Measurements from ENCODE around the gene FERMT3. TPM values are rescaled to one million over a fixed set of nuclear protein-coding genes. Genes with fewer than 3 reads are reported as not detected.

FERMT3 gene
- total RNA-seq, 2 experiments from 2014 or later = 220 to 223 TPM

DNA sequence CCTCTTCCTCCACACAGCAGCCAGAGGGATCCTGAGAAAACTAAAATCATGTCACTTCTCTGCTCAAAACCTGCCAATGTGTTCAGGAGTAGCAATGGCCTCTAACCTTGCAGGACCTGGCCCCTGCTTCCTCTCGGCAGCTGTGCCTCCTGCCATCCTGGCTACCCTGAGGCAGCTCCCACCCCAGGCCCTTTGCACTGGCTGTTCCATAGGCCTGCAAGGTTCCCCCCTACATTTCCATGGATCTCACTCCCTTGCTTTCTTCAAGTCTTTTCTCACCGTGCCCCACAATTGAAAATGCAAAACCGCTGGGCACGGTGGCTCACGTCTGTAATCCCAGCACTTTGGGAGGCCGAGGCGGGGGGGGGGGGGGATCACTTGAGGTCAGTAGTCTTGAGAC is 22.6 kb upstream of the FERMT3 start:
- CTCF ChIA-PET = interaction anchor here (0.7 to 7.1 kb wide), 2 partner anchors 22 to 25 kb away, joined by 4 to 54 read pairs; partner anchors contain the start of gene FERMT3
- POLR2A ChIA-PET = interaction anchor here (0.7 to 2.5 kb wide), 3 partner anchors 17 to 52 kb away, joined by 4 to 20 read pairs (median 6); partner anchors contain the start of gene MACROD1

DNA sequence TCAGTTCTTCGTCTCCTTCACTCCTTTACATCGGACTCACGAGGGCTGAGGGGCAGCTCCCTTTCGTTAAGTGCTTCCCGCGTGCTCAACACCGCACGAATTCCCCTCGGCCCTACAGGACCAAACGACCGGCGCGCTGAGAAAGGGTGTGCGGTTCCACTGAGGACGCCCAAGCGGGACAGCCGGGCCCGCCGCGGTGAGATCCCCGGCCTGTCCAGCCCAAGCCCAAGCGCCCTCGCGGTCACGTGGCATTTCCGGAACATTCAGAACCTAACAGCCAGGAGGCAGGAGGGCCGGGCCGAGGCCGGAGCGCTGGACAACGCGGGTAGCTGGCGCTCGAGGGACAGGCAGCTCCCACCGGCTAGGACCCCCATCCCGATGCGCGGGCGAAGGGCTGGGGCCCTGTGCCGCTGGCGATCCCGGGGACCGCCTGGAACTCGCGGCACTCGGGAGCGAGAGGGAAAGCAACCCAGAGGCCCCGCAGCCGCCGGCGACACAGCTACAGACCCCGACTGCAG is 21.3 kb upstream of the FERMT3 start:
- POLR2A ChIA-PET = interaction anchor here (0.5 to 5.8 kb wide), 21 partner anchors 14 to 1136 kb away, joined by 3 to 106 read pairs (median 4); partner anchors contain the start of genes ESRRA, FERMT3, MACROD1 and PPP1R14B
- CTCF ChIA-PET = interaction anchor here (0.7 to 7.1 kb wide), 11 partner anchors 21 to 184 kb away, joined by 3 to 54 read pairs (median 4); partner anchors contain the start of genes FERMT3 and RPS6KA4

DNA sequence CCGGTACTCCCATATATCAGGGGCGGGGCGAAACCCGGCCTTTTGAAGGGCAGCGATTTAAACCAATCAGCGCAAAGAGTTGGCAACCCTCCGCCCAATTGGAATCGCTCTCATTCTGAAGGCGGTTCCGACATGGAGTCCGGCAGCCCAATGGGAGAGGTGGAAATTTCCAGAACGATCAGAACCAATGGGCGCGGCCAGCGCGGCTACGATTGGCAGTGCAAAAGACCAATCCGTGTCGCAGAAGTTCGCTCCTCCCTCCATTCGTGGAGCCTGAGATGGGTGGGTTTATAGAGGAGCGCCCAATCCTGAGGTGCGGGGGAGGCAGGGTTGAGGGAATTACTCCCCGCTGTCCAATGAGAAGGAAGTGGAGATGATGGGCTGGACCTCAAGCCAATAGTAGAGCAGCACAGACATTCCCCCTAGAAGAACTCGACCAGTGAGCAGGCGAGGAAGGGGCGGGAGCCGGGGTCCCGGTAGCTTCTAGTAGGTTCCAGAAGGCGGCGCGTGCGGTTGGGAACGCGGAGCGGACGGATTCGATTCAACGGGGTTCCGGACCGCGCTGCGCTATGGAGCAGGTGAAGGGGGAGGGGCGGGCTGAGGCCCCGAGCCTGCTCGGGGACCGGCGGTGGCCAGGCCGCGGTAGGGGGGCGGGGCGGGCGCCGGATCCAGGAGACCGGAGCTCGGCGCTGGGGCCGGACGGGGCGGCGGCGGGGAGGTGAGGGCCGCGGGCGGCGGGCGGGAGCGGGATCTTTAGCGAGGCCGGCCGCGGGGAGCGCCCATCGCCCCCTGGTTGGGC is 20.6 kb upstream of the FERMT3 start, which contains the start of gene STIP1:
Gene STIP1 (plus strand): TSS at position 479 of the 799 bp plus-strand sequence. CDS start 91 bp downstream, at position 570.
- ChIA-PET CTCF (interaction anchor here (1.0 to 7.1 kb wide), 9 partner anchors 20 to 185 kb away, joined by 3 to 54 read pairs (median 4); partner anchors contain the start of genes FERMT3, MACROD1 and RPS6KA4), POLR2A (interaction anchor here (0.5 to 5.8 kb wide), 14 partner anchors 14 to 365 kb away, joined by 3 to 106 read pairs (median 4); partner anchors contain the start of genes ESRRA, FERMT3, MACROD1 and PPP1R14B)

DNA sequence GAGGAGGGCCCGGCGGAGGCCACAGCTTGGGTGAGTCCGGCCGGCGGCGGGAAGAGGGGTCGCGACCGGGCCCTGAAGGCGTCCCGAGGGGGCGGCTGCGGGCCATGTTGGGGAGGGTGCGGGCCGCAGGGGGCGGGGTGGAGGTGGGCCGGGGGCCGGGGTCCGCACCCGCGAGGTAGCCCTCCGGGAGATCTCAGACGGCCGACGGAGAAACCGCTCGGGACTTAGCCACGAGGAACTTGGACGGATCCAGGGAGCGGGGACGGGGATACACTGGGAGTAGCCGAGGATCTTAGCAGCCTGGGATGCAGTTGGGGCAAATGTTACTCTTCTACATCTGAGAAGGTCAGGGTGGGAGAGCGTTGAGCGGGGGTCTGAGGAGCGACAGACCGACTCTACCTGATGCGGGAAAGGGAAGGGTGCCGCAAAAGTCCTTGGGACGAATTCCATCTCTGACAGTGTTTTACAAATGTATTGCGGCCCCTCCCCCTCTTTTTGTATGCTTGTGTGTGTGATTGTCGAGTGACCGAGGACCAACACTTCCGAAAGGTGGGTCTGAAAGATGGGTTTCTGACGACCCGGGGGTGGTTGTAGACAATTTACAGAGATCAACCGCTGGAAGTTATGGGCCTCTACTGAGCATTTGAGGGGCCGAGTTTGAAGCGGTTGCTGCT is 19.9 kb upstream of the FERMT3 start:
- ChIA-PET CTCF (interaction anchor here (1.0 to 7.1 kb wide), 8 partner anchors 14 to 172 kb away, joined by 3 to 54 read pairs (median 4); partner anchors contain the start of genes FERMT3, MACROD1 and RPS6KA4), POLR2A (interaction anchor here (1.0 to 5.8 kb wide), 9 partner anchors 13 to 131 kb away, joined by 3 to 106 read pairs (median 4); partner anchors contain the start of genes FERMT3, MACROD1, NUDT22 and PRDX5)

DNA sequence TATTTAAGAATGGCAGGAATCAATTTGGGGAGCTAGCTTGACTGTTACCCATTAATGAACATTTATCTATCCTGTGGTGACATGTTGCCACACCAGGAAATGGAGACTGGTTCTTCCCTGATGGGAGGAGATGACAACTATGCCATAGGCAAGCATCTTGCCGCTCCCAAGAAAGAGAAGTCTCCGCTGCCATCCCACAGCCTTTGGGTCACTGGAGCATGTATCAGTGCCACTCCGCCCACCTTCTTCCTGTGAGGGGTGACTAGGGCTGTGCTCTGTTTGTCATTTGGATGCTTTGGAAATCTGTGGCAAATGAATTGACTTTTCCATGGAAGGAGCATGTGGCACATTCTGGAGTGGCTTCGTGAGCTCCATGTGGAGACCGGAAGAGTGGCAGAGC is 14.1 kb upstream of the FERMT3 start:
- ChIA-PET POLR2A (no interaction called here), CTCF (interaction anchor here (1.0 kb wide), 1 partner anchor 12 kb away, joined by 3 read pairs; no protein-coding TSS in a partner anchor)

DNA sequence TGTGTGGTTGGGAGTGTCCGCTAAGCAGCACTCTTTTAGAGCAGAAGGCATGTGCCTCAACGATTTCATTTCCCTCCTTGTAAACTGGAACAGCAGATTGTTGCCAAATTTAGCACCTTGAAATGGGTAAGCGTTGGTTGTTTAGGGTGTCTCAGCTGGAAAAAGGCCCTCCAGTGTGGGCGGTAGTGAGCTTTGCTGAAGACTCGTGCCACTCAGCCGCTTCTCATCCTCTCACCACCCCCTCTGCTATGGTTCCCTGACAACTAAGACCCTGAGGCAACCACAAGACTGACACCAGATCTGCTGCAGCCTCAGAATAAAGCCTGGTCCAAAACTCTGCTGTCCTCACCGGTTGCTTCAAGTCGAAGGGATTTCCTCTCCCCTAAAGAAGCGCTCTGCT is 9.9 kb upstream of the FERMT3 start:
- POLR2A ChIA-PET = no interaction called here
- CTCF ChIA-PET = interaction anchor here (1.1 to 1.2 kb wide), 2 partner anchors 9 to 105 kb away, joined by 3 read pairs; no protein-coding TSS in a partner anchor

DNA sequence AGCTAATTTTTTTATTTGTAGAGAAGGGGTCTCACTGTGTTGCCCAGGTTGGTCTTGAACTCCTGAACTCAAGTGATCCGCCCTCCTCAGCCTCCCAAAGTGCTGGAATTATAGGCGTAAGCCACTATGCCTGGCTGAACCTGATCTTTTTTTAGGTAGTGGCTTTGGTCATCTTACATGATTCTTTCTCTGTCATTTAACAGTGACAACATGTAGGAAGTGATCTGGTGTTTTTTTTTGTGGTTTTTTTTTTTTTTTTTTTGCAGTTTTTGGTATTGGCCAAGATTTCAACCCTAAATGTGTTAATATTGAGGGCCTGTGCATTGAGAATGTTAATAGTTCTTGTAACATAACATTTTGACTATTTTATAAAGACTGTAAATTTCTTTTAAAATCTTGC is 8.0 kb upstream of the FERMT3 start:
- ChIA-PET CTCF (no interaction called here), POLR2A (no interaction called here)

DNA sequence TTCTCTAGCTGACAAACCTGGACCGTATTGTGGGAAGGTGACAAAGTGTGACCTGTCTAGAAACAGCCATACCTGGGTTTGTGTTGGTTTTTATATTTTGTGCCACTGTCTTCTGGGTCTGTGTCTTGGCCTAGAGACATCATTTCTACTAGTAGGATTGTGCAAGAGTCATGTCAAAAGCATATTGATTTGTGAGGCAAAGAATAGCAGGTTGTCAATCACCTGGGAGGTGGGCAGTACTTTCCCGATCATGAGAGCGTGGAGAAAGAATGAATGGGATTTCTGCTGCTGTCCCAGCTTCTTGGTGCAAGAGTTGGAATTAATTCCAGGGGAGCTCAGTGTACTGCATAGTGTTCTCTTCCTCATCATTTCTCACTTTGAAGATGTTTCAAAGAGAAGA is 5.0 kb upstream of the FERMT3 start:
- CTCF ChIA-PET = interaction anchor here (2.6 kb wide), 1 partner anchor 14 kb away, joined by 9 read pairs; no protein-coding TSS in a partner anchor
- POLR2A ChIA-PET = no interaction called here

DNA sequence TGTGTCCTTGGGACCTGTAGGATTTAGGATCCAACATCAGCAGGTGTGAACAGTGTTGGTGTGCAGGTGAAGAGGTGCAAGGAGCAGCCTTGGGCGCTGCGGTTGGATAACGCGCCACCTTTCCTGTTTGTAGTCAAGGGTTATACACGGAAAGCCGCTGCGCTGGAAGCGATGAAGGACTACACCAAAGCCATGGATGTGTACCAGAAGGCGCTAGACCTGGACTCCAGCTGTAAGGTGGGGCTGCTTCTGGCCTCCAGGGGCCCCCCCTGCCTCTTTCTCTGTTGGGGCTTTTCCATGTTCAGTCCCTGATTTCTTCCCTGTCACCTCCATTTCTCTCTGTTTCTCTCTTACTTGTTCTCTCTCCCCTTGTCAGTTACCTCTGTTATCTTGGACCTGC is 3.5 kb upstream of the FERMT3 start:
- CTCF ChIA-PET = interaction anchor here (3.4 to 6.6 kb wide), 3 partner anchors 16 to 101 kb away, joined by 16 to 54 read pairs (median 41); partner anchors contain the start of genes ESRRA, NUDT22, STIP1 and TRPT1
- POLR2A ChIA-PET = interaction anchor here (0.6 kb wide), 1 partner anchor 11 kb away, joined by 3 read pairs; no protein-coding TSS in a partner anchor

DNA sequence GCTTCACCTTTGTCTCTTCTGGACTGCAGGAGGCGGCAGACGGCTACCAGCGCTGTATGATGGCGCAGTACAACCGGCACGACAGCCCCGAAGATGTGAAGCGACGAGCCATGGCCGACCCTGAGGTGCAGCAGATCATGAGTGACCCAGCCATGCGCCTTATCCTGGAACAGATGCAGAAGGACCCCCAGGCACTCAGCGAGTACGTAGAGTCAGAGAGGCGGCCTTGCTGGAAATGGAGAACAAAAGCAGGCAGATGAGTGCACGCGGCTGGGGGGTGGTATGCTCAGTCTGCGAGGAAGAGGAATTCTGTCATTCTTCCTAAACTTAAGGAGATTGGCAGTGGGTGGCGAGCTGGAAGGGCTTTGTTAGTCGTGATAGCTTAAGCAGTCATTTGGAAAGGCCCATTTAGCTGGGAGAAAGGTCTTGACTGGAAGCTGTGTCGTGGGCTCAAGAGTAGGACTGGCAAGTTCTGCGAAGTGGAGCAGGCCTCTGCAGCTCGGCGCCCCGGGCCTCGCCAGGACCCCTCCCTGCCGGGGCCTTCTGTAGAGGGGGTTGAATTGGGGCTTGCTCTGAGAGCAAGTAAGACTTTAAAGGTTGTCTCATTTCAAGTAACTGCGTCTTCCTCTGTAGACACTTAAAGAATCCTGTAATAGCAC is 3.0 kb upstream of the FERMT3 start:
- ChIA-PET CTCF (interaction anchor here (1.1 to 6.6 kb wide), 7 partner anchors 10 to 101 kb away, joined by 3 to 54 read pairs (median 6); partner anchors contain the start of genes ESRRA, NUDT22, STIP1 and TRPT1), POLR2A (interaction anchor here (0.6 to 0.7 kb wide), 2 partner anchors 11 to 43 kb away, joined by 3 read pairs; partner anchors contain the start of gene PPP1R14B)

DNA sequence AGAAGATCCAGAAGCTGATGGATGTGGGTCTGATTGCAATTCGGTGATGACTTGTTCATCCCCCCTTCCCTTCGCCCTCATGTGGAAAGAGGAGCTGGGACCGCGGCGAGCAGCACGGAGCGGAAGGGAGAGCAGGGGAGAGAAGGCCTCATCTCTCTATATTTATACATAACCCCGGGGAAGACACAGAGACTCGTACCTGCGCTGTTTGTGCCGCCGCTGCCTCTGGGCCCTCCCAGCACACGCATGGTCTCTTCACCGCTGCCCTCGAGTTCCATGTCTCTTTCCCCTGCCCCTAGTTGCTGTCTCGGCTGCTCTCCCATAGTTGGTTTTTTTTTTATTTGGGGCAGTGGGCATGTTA is 2.5 kb upstream of the FERMT3 start:
- ChIA-PET POLR2A (interaction anchor here (0.7 to 5.2 kb wide), 3 partner anchors 17 to 43 kb away, joined by 3 to 106 read pairs (median 6); partner anchors contain the start of genes NUDT22, PPP1R14B, STIP1 and TRPT1), CTCF (interaction anchor here (0.7 to 6.6 kb wide), 10 partner anchors 11 to 100 kb away, joined by 3 to 54 read pairs (median 6); partner anchors contain the start of genes ESRRA, NUDT22, PLCB3 and STIP1)

DNA sequence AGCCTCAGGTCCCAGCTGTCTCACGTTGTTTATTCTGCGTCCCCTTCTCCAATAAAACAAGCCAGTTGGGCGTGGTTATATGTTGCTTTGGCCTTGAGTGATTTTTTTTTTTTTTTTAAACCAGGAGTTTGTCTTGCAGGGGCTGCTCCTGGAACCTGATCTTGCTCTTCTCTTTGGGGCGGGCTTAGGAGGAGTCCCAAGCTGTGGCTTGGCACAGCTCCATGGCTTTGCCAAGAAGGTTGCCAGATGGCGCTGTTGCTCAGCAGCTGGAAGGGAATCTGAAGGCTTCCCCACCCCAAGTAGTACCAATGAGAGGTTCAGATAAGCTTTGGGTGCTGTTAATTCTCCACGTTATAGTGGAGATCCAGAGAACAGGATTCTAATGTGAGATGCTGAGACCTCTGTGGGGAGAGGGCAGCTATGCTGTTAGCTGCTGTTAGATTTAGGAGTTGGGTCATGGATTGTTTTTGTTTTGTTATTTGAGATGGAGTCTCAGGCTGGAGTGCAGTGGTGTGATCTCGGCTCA is 2.0 kb upstream of the FERMT3 start:
- POLR2A ChIA-PET = interaction anchor here (0.7 to 5.2 kb wide), 6 partner anchors 17 to 437 kb away, joined by 3 to 106 read pairs (median 5); partner anchors contain the start of genes NUDT22, PPP1R14B, STIP1 and TRPT1
- CTCF ChIA-PET = interaction anchor here (0.7 to 6.6 kb wide), 10 partner anchors 11 to 100 kb away, joined by 3 to 54 read pairs (median 6); partner anchors contain the start of genes ESRRA, NUDT22, PLCB3 and STIP1

DNA sequence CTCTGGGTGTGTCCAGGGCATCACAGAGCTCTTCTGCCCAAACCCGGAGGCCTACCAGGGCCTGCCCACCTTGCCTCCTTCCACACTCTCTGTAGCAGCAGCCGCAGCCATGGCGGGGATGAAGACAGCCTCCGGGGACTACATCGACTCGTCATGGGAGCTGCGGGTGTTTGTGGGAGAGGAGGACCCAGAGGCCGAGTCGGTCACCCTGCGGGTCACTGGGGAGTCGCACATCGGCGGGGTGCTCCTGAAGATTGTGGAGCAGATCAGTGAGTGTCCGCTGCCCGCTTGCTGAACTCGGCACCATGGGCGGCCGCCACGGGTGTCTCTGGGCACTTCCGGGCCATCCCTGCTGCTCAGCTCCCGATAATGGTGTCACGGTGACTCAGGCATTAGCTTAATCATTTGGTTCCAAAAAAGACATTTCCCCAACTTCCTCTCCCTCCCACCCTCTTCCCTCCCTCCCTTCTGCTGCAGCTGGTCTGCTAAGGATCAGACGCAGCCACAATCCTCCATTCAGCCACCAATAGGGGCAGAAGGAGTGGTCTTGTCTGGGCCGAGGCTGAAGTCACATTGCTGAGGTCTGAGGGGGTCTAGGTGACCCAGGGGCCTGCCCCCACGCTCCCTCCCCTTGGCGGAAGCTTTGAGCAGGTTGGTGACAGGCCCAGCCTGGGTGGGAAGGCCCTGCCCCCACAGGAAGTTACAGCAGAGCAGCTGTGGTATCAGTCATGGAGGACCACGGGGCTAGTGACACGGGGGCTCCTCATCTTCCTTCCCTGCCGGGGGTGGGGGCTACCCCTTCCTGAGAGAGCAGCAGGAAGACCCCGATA is 950 bp downstream of the FERMT3 start:
- POLR2A ChIA-PET = interaction anchor here (0.5 to 5.9 kb wide), 15 partner anchors 11 to 571 kb away, joined by 3 to 106 read pairs (median 7); partner anchors contain the start of genes FKBP2, NUDT22, PRDX5 and SF1
- CTCF ChIA-PET = interaction anchor here (1.0 to 6.6 kb wide), 12 partner anchors 10 to 97 kb away, joined by 3 to 54 read pairs (median 7); partner anchors contain the start of genes FKBP2, NUDT22, PLCB3 and PPP1R14B

DNA sequence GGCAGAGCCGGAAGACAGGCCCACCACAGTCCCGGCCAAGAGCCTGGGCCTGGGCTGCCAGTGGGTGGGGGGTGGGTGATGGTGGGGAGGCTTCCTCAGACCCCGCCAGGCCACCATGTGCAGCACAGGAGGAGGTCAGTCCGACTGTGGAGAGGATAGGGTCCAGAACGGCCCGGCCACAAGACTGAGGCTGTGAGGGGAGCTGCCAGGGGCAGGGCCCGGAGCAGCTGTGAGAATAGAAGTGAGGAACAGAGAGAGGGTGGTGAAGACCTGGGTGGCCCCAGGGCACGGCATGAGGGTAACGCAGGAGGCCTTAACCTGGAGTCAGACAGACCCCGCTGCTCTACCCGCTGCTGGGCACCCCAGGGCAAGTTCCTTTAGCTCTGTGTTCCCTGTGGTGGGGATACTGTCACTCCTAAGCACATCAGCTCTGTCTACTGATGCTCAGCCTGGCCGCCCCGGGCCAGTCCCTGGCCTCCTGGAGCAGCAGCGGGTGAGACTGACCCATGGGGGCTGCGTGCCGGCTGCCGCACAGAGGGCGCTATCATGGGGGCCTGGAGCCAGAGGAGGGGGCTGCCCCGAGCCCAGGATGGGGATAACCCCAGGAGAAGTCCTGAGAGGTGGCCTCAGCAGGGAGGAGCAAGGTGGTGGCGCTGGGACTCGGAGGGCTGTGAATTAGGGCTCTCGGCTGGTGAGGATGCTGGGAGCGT is 1.7 kb downstream of the FERMT3 start:
- POLR2A ChIA-PET = interaction anchor here (0.5 to 5.9 kb wide), 10 partner anchors 11 to 393 kb away, joined by 3 to 106 read pairs (median 14); partner anchors contain the start of genes FKBP2, NUDT22, PRDX5 and STIP1
- CTCF ChIA-PET = interaction anchor here (1.0 to 6.6 kb wide), 8 partner anchors 9 to 64 kb away, joined by 3 to 54 read pairs (median 12); partner anchors contain the start of genes FKBP2, NUDT22, PLCB3 and STIP1

DNA sequence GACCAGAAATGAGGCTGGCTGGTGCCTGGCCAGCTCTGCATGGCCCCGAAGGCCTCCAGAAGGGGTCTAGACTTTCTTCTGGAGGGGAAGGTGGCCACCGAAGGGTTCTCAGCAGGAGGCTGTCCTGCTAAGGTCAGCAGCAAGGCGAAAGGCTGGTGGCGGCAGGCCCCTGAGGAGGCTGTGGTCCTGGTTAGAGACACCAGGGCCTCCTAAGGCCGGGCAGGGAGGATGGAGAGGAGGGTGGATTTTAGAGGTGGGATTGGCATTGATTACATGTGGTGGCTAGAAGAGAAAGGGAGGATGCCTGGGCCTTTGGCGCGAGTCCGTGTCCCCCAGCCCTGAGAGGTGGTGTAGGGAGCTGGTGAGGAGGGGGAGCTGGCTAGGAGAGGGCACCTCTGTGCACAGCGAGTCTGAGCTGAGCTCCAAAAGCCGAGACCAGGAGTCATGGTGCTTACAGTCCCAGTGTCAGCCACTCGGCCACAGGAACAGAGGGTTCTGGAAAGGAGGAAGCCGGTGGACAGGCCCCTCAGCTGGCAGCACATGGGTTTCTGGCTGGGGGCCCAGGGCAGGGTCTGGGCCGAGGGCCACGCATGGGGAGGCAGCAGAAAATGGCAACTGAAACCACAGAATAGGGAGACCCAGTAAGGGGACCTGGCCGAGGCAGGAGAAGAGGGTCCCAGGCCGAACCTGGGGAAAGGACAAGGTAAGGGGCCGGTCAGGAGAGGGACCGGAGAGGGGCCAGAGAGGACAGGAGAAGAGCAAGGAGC is 2.5 kb downstream of the FERMT3 start:
- CTCF ChIA-PET = interaction anchor here (1.0 to 6.6 kb wide), 8 partner anchors 9 to 96 kb away, joined by 3 to 54 read pairs (median 10); partner anchors contain the start of genes FKBP2, NUDT22, PLCB3 and STIP1
- POLR2A ChIA-PET = interaction anchor here (1.5 to 5.9 kb wide), 3 partner anchors 11 to 22 kb away, joined by 3 to 106 read pairs (median 70); partner anchors contain the start of genes NUDT22, STIP1 and TRPT1

All from activated CD8-positive, alpha-beta memory T cell treated with anti-CD3 and anti-CD28 coated beads for 36 hours (primary cell).